GM21526 (cell line): Measurements from ENCODE around the gene DHRS7B.

ENCODE experiments used
- ATAC-seq: cut with Tn5 transposase; IDR thresholded peaks from one replicate; pipeline ENCODE4 v1.9.1; 2021; ENCODE audit warnings: moderate library complexity; ENCODE audit not compliant: unreplicated experiment, low FRiP score

DHRS7B gene

GRCh38 chr17:21231533-21231932, 104.8 kb downstream of the DHRS7B start:
- no peak for ATAC-seq

GRCh38 chr17:21232033-21232749, 105.4 kb downstream of the DHRS7B start:
- ATAC-seq, result no peak

DNA sequence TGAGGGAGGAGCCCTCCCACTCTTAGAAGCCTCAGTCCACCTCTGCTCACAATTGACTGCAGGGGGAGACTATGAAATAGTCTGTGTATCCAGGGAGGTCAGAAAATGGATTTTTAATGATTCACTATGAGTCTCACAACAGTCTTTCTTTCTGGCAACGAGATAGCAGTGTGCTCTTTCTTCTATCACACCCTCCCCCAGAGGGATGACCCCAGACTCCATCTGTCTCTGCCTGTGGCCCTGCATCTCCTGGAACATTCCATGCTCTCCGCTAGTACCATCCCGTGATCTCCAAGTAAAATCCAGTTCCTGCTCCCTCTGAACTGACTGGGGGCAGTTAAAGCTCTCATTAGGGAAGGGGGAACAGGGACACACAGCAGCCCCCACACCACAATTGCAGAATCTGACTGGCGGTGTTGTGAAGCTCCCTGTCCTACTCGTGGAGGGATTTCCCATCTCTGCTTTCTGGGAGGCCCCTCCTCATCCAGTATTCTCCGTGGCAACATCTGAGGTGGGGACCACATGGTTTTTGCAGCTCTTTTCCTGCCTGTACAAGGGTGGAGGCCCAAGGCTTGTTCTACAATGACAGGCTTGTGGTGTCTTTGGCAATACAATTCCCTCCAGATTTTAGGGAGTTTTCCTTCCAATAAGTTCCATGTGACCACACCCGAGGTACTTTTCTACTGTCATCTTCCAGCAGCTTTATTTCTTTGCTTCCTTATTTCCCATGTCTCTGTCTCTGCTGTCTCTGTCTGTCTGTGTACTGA, 107.0 kb downstream of the DHRS7B start:
- no peak for ATAC-seq

GRCh38 chr17:21235921-21236320, 109.2 kb downstream of the DHRS7B start:
- ATAC-seq, result no peak

GRCh38 chr17:21239680-21240368, 113.1 kb downstream of the DHRS7B start:
- ATAC-seq, result no peak

DNA sequence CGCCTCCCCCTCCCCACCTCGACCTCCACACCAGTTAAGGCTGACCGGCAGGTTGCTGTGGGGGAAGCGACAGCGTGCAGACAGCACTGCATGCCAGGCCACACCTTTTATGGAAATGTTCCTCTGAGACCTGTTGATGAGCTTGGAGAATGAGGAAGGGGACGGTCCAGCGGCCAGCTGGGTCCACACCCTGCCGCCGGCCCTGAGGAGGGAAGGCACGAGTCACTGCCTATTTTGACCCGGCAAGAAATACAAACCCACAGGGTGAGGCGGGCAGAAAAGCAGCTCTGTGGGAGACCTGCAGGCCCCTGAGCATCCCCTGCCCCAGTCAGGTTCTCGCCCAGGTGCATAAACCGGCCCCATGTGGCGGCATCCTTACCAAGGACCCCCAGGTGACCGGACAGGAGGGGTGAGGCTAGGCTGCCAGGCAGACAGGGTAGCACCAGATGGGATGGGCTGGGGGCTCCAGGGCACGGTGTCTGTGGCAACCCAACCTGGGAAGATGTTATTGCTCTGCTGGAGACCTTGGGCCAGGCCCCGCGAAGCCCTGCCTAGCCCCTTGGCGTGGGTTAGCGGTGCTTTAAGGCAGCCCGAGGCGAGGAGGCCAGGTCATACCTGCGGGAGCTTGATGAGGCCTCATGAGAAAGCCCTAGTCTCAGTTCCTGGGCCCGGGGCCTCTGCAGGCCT, 113.7 kb downstream of the DHRS7B start:
- no peak for ATAC-seq
